Measurements from ENCODE around the gene RTBDN.

Gene RTBDN

GRCh38 chr19:12778017-12778904, 56.1 kb downstream of the RTBDN start:
- peak; percentile 44 for DNase-seq

GRCh38 chr19:12777217-12778016, 57.0 kb downstream of the RTBDN start:
- DNase-seq: peak; percentile 63
